Measurements from ENCODE around the gene OBSCN. TPM values are rescaled to one million over a fixed set of nuclear protein-coding genes. Genes with fewer than 3 reads are reported as not detected.

Gene OBSCN
- total RNA-seq, 1 experiment from 2014 or later: 33.3 TPM

DNA sequence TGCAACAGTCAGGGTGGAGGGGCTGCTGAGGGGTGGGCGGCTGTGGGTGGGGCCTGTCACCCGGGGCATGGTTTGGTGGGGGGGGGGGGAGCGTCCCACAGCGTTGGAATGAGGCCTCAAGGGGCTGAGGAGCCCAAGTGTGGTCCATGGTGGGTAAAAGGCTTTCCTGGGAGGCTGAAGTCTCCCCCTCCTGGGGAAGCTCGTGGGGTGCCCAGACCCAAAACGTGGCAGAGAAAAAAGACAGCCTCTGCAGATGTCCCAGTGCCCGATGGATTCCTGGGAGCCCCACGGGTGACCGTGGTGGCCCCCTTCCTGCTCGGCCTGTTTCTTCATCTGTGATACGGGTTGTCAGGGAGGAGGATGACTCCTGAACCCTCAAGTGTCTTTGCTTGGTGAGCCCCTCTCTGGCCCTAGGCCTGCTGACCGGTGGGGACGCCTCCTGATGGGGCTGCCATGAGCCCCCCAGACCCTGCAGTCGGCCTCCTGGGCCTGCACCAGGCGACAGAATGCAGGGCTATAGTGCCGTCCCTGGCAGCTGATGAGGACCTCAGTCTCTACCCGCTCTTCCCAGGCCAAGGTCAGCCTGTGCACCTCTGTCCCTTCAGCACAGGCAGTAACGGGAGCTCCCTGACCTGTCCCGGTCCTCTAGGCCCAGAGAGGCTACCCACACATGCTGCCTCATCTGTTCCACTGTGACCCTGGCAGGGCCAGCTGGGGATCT is 1.1 kb downstream of the OBSCN start:
- Histone ChIP-seq H3K4me2 (ENCODE audit: insufficient read depth, insufficient read length, low read length) (no peak overlapping the region), H3K9me3 (ENCODE audit: control insufficient read depth, low read depth, low read length) (no peaks in the 10 kb centered on the region), H3K23ac (ENCODE audit: insufficient read length, low read depth, low read length) (no peak overlapping the region), H4K91ac (ENCODE audit: insufficient read length, low read depth, low read length) (no peak overlapping the region), H3K79me1 (ENCODE audit: insufficient read depth, low read depth, low read length, poor library complexity, severe bottlenecking) (no peaks in the 10 kb centered on the region), H3K4ac (ENCODE audit: low read depth, low read length) (no peak overlapping the region), H2BK5ac (ENCODE audit: insufficient read length, low read length) (no peak overlapping the region), H3K27me3 (ENCODE audit: insufficient read depth, low read length) (no peaks in the 10 kb centered on the region; the same call in 1 of the 2 replicates), H3K79me2 (ENCODE audit: insufficient read depth, low read length) (no peaks in the 10 kb centered on the region), H2BK20ac (ENCODE audit: low read depth, low read length, poor library complexity, severe bottlenecking) (no peak overlapping the region), H2AFZ (ENCODE audit: low read length) (no peak overlapping the region), H3K4me1 (ENCODE audit: insufficient read depth, low read length) (no peaks in the 10 kb centered on the region), H2BK15ac (ENCODE audit: low read depth, low read length) (no peak overlapping the region), H3K56ac (ENCODE audit: insufficient read length, low read depth, low read length) (no peak overlapping the region), H3K18ac (ENCODE audit: insufficient read length, low read depth, low read length) (no peak overlapping the region), H3T11ph (ENCODE audit: low read length) (no peak overlapping the region), H2AK5ac (ENCODE audit: insufficient read length, low read length) (no peak overlapping the region), H3K27ac (ENCODE audit: insufficient read length, low read depth, low read length) (no peak overlapping the region), H4K20me1 (ENCODE audit: control insufficient read depth, insufficient read depth, insufficient read length) (no peaks in the 10 kb centered on the region), H2BK12ac (ENCODE audit: insufficient read length, low read depth, low read length) (no peak overlapping the region), H3K9ac (ENCODE audit: extremely low read depth, insufficient read length, low read length) (no peak overlapping the region), H3K23me2 (ENCODE audit: insufficient read length, low read depth, low read length, poor library complexity, severe bottlenecking) (peaks cover 13% of the 10 kb centered on the region), H4K8ac (replicated peaks; ENCODE audit: insufficient read length, low read depth, low read length) (no peak overlapping the region), H4K5ac (ENCODE audit: insufficient read length, low read depth, low read length) (no peak overlapping the region), H3K14ac (ENCODE audit: insufficient read depth, low read length) (no peak overlapping the region), H2BK120ac (ENCODE audit: low read depth, low read length, poor library complexity, severe bottlenecking) (no peak overlapping the region)
- Mint-ChIP-seq H3K27me3 (ENCODE audit: low read depth) (peaks cover 23% of the 10 kb centered on the region), H3K36me3 (ENCODE audit: insufficient read depth in 1 of 3, low read depth in 3 of 3) (no peaks in the 10 kb centered on the region), H3K4me1 (peaks cover 2% of the 10 kb centered on the region in 2 experiments; a peak in 2 of 4 replicates), H3K4me3 (no peak overlapping the region), H3K9me3 (no peaks in the 10 kb centered on the region), H3K27ac (no peak overlapping the region)
- TF ChIP-seq, protein P1, sequence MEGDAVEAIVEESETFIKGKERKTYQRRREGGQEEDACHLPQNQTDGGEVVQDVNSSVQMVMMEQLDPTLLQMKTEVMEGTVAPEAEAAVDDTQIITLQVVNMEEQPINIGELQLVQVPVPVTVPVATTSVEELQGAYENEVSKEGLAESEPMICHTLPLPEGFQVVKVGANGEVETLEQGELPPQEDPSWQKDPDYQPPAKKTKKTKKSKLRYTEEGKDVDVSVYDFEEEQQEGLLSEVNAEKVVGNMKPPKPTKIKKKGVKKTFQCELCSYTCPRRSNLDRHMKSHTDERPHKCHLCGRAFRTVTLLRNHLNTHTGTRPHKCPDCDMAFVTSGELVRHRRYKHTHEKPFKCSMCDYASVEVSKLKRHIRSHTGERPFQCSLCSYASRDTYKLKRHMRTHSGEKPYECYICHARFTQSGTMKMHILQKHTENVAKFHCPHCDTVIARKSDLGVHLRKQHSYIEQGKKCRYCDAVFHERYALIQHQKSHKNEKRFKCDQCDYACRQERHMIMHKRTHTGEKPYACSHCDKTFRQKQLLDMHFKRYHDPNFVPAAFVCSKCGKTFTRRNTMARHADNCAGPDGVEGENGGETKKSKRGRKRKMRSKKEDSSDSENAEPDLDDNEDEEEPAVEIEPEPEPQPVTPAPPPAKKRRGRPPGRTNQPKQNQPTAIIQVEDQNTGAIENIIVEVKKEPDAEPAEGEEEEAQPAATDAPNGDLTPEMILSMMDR (conservative IDR thresholded peaks at IDR 0.05): no peak
- DNase-seq: no peak
- WGBS (ENCODE audit: extremely low coverage, insufficient read length, low lambda C conversion rate): no CpG with 5 or more reads among the region's 19 CpGs

Measured in H9 (cell line).